CD14-positive monocyte (primary cell): ENCODE measurements around the gene AJAP1. TPM values are rescaled to one million over a fixed set of nuclear protein-coding genes. Genes with fewer than 3 reads are reported as not detected.

Source experiments
- DNase-seq, 3 donors: peaks; one replicate each; pipeline ENCODE4 v3.0.0-alpha.2; 2011 to 2022
- H2AFZ ChIP-seq: 2 replicates; pipeline ENCODE4 v1.6.0; 2012; ENCODE audit warnings: mild to moderate bottlenecking, low read depth, low read length, inconsistent platforms; ENCODE audit not compliant: insufficient read depth, poor library complexity, severe bottlenecking
- H3K27ac ChIP-seq, 2 donors: 1 replicate in 1 of 2; 2 replicates in 1 of 2; pipeline ENCODE4 v1.5.1; 2012 to 2013; ENCODE audit warnings: low read length in 2 of 2, control low read depth in 1 of 2, inconsistent platforms in 1 of 2, low read depth in 1 of 2, mild to moderate bottlenecking in 1 of 2
- H3K27me3 ChIP-seq, 2 donors: one replicate each; pipeline versions ENCODE4 v1.6.0 to v1.6.1; 2011 to 2013; ENCODE audit warnings: low read length in 2 of 2; ENCODE audit not compliant: control insufficient read depth in 2 of 2, insufficient read depth in 2 of 2
- H3K36me3 ChIP-seq, 2 donors: replicated peaks in 1 of 2; 1 replicate in 1 of 2; 2 replicates in 1 of 2; pipeline versions ENCODE4 v1.5.1 to v1.6.1; 2012 to 2013; ENCODE audit warnings: low read length in 2 of 2, control low read depth in 1 of 2, inconsistent platforms in 1 of 2, mild to moderate bottlenecking in 1 of 2; ENCODE audit not compliant: insufficient read depth in 2 of 2, control insufficient read depth in 1 of 2
- H3K4me1 ChIP-seq, 2 donors: 1 replicate in 1 of 2; 2 replicates in 1 of 2; pipeline versions ENCODE4 v1.5.1 to v1.6.1; 2012 to 2013; ENCODE audit warnings: low read length in 2 of 2, control low read depth in 1 of 2, inconsistent platforms in 1 of 2, mild to moderate bottlenecking in 1 of 2, moderate library complexity in 1 of 2; ENCODE audit not compliant: insufficient read depth in 2 of 2, control insufficient read depth in 1 of 2
- H3K4me2 ChIP-seq: replicated peaks from 2 replicates; pipeline ENCODE3; 2012; ENCODE audit warnings: low read length, moderate library complexity, mild to moderate bottlenecking; ENCODE audit not compliant: poor library complexity, severe bottlenecking; ENCODE audit errors: extremely low read depth
- H3K4me3 ChIP-seq, 3 experiments: fragments of 200-600 bp in 1 of 3; sonication (generic) in 1 of 3; replicated peaks in 1 of 3; 1 replicate in 2 of 3; 2 replicates in 1 of 3; pipeline ENCODE4 v1.5.1; 2011 to 2013; ENCODE audit warnings: low read length in 3 of 3, mild to moderate bottlenecking in 3 of 3, control low read depth in 2 of 3, low read depth in 2 of 3, inconsistent platforms in 1 of 3, moderate library complexity in 1 of 3
- H3K79me2 ChIP-seq: 2 replicates; pipeline ENCODE4 v1.6.0; 2012; ENCODE audit warnings: mild to moderate bottlenecking, control low read depth, inconsistent platforms, low read length, moderate library complexity; ENCODE audit not compliant: insufficient read depth
- H3K9ac ChIP-seq: 2 replicates; pipeline ENCODE4 v1.6.0; 2017; ENCODE audit warnings: low read length, mild to moderate bottlenecking; ENCODE audit not compliant: insufficient read depth, poor library complexity, severe bottlenecking
- H3K9me3 ChIP-seq, 2 donors: replicated peaks in 1 of 2; 1 replicate in 1 of 2; 2 replicates in 1 of 2; pipeline versions ENCODE4 v1.5.1 to v1.6.1; 2012 to 2013; ENCODE audit warnings: low read length in 2 of 2, control low read depth in 1 of 2; ENCODE audit not compliant: control insufficient read depth in 1 of 2, insufficient read depth in 1 of 2
- H4K20me1 ChIP-seq: 2 replicates; pipeline ENCODE4 v1.6.0; 2012; ENCODE audit warnings: mild to moderate bottlenecking, low read length, control low read depth, moderate library complexity; ENCODE audit not compliant: insufficient read depth
- H3K27ac Mint-ChIP-seq, 7 donors: one replicate each; pipeline ENCODE4 v1.8.0; 2020; ENCODE audit warnings: mild to moderate bottlenecking in 7 of 7, mixed read lengths in 7 of 7, moderate library complexity in 6 of 7, inconsistent platforms in 2 of 7
- H3K27me3 Mint-ChIP-seq, 3 donors: one replicate each; pipeline ENCODE4 v1.8.0; 2021 to 2022; ENCODE audit warnings: low read depth in 3 of 3, mild to moderate bottlenecking in 3 of 3, mixed read lengths in 3 of 3, moderate library complexity in 3 of 3, inconsistent platforms in 1 of 3
- H3K36me3 Mint-ChIP-seq, 2 donors: one replicate each; pipeline ENCODE4 v1.8.0; 2020; ENCODE audit warnings: mixed read lengths in 2 of 2, inconsistent platforms in 1 of 2, mild to moderate bottlenecking in 1 of 2
- H3K4me1 Mint-ChIP-seq: one replicate; pipeline ENCODE4 v1.8.0; 2020; ENCODE audit warnings: mild to moderate bottlenecking, mixed read lengths
- H3K4me3 Mint-ChIP-seq, 2 donors: one replicate each; pipeline ENCODE4 v1.8.0; 2020; ENCODE audit warnings: mild to moderate bottlenecking in 2 of 2, mixed read lengths in 2 of 2, moderate library complexity in 1 of 2
- H3K9me3 Mint-ChIP-seq, 7 donors: one replicate each; pipeline ENCODE4 v1.8.0; 2020 to 2022; ENCODE audit warnings: mixed read lengths in 7 of 7, mild to moderate bottlenecking in 6 of 7, moderate library complexity in 6 of 7, inconsistent platforms in 2 of 7
- WGBS: methylation state at CpG from one replicate; pipeline ENCODE4 v1.1.5; 2013; ENCODE audit warnings: missing lambda C conversion rate; ENCODE audit not compliant: insufficient coverage; 5-methylcytosine and 5-hydroxymethylcytosine counted together
- intact Hi-C, 2 donors: fragments of 100-400 bp; cut with micrococcal nuclease; formaldehyde crosslinking; loops; one replicate each; pipeline versions ENCODE4 v1.15.0 to v1.15.1; 2023
- polyA plus RNA-seq, 3 donors: library from polyadenylated mRNA; depleted of rRNA in 1 of 3; unstranded in 2 of 3; stranded (reverse) in 1 of 3; fragments of 300-500 nt in 2 of 3; fragments of >200 nt in 1 of 3; fragmentation: Illumina TruSeq in 2 of 3; gene quantifications; 1 replicate in 2 of 3; 2 replicates in 1 of 3; pipeline ENCODE4 v1.2.3, GENCODE V29; 2012 to 2021
- TF ChIP-seq, protein P1 (sequence below): fragments of 200-600 bp; IDR thresholded peaks from one replicate; pipeline ENCODE4 v1.8.0; 2022; ENCODE audit warnings: antibody characterized with exemption, mild to moderate bottlenecking

Gene AJAP1
- polyA plus RNA-seq, 3 donors = not detected

DNA sequence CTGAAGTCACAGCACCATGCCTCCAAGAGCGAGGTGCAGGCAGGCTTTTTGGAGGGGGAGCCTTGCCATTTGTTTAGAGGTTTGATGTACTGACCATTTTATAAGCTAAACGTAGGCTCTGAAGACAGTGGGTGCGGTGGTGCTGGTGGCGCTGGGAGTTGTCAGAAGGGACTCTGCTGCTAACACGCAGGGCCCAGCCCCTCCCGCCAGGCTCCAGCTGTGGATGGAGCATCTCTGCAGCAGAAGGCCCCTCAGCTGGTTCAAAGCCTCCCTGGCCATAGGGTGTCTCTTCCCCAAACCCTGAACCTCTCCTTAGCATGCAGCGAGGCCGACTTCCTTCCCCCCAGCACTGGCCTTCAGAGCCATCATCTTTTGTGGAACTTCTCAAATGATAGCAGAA lies 105.3 kb downstream of the AJAP1 start:
- H3K4me3 Mint-ChIP-seq = no peak overlapping the region
- H3K9me3 Mint-ChIP-seq = peaks cover 12 to 26% (median 24%) of the 10 kb centered on the region in 7 donors
- no peaks in the 10 kb centered on the region for H3K4me1 ChIP-seq
- no peak overlapping the region for H2AFZ ChIP-seq
- peaks cover 2% of the 10 kb centered on the region for H3K4me1 Mint-ChIP-seq
- no peak for DNase-seq
- H3K79me2 ChIP-seq = no peaks in the 10 kb centered on the region
- no peak overlapping the region for H3K27ac ChIP-seq
- no peak overlapping the region for H3K27ac Mint-ChIP-seq
- no peaks in the 10 kb centered on the region for H3K27me3 ChIP-seq
- H3K36me3 ChIP-seq = no peaks in the 10 kb centered on the region
- H4K20me1 ChIP-seq = no peaks in the 10 kb centered on the region
- TF ChIP-seq, protein P1, sequence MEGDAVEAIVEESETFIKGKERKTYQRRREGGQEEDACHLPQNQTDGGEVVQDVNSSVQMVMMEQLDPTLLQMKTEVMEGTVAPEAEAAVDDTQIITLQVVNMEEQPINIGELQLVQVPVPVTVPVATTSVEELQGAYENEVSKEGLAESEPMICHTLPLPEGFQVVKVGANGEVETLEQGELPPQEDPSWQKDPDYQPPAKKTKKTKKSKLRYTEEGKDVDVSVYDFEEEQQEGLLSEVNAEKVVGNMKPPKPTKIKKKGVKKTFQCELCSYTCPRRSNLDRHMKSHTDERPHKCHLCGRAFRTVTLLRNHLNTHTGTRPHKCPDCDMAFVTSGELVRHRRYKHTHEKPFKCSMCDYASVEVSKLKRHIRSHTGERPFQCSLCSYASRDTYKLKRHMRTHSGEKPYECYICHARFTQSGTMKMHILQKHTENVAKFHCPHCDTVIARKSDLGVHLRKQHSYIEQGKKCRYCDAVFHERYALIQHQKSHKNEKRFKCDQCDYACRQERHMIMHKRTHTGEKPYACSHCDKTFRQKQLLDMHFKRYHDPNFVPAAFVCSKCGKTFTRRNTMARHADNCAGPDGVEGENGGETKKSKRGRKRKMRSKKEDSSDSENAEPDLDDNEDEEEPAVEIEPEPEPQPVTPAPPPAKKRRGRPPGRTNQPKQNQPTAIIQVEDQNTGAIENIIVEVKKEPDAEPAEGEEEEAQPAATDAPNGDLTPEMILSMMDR = no peak
- WGBS = 73% methylated on average over 4 of the region's 8 CpGs
- no peak overlapping the region for H3K9ac ChIP-seq
- H3K4me3 ChIP-seq = no peak overlapping the region
- H3K36me3 Mint-ChIP-seq = no peaks in the 10 kb centered on the region
- H3K4me2 ChIP-seq = no peak overlapping the region
- peaks cover 0 to 5% (median 3%) of the 10 kb centered on the region in 3 donors for H3K27me3 Mint-ChIP-seq
- H3K9me3 ChIP-seq = peaks cover 23 to 32% of the 10 kb centered on the region in 2 donors
- intact Hi-C loops = no loop called here

DNA sequence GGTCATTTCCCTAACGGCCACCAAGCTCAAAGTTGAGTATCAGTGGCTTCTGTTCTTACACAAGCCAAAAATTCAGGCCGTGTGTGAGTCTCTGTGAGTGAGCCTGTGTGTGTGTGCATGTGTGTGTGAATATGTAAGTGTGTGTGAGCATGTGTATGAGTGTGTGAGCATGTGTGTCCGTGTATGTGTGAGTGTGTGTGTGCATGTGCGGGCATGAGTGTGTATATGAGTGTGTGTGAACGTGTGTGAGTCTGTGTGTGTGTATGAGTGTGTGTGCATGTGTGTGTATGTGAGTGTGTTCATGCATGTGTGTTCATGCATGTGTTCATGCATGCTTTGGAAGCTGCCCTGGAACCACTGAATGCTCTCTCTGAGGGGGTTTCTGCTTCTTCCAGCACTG lies 105.7 kb downstream of the AJAP1 start:
- peaks cover 0 to 5% (median 3%) of the 10 kb centered on the region in 3 donors for H3K27me3 Mint-ChIP-seq
- no peak overlapping the region for H3K4me3 Mint-ChIP-seq
- TF ChIP-seq, protein P1 = no peak
- H3K36me3 Mint-ChIP-seq = no peaks in the 10 kb centered on the region
- no peak overlapping the region for H2AFZ ChIP-seq
- intact Hi-C loops = no loop called here
- H3K27ac Mint-ChIP-seq = no peak overlapping the region
- no peak overlapping the region for H3K27ac ChIP-seq
- no peaks in the 10 kb centered on the region for H3K36me3 ChIP-seq
- WGBS = 71% methylated on average over 5 of the region's 5 CpGs
- H3K9me3 Mint-ChIP-seq = peaks cover 10 to 26% (median 22%) of the 10 kb centered on the region in 7 donors
- no peaks in the 10 kb centered on the region for H3K4me1 ChIP-seq
- H3K4me1 Mint-ChIP-seq = peaks cover 2% of the 10 kb centered on the region
- H3K9me3 ChIP-seq = peaks cover 23 to 28% of the 10 kb centered on the region in 2 donors
- H3K4me3 ChIP-seq = no peak overlapping the region
- no peaks in the 10 kb centered on the region for H3K79me2 ChIP-seq
- H3K4me2 ChIP-seq = no peak overlapping the region
- no peak overlapping the region for H3K9ac ChIP-seq
- H3K27me3 ChIP-seq = no peaks in the 10 kb centered on the region
- no peaks in the 10 kb centered on the region for H4K20me1 ChIP-seq
- DNase-seq = no peak
